Right lobe of liver (tissue), 4 donors: ENCODE results near the gene FXYD6.

Experiments used
- POLR2A ChIP-seq: fragments of 450-650 bp; IDR thresholded peaks from one replicate; pipeline ENCODE4 v1.6.1; 2017; ENCODE audit warnings: antibody characterized with exemption, mild to moderate bottlenecking
- TF ChIP-seq, protein P1 (sequence below), 4 donors: fragments of 200-600 bp in 3 of 4; fragments of 450-650 bp in 1 of 4; IDR thresholded peaks; one replicate each; pipeline versions ENCODE4 v1.5.1 to v1.8.0; 2016 to 2022; ENCODE audit warnings: antibody characterized with exemption in 4 of 4, mild to moderate bottlenecking in 2 of 4
- donor health status: DM: no; HTN: no; CAD: no.
- donor health status: DM: no; HTN: no; CAD: no.
- donor health status: DM: no; HTN: yes; CAD: no.

DNA sequence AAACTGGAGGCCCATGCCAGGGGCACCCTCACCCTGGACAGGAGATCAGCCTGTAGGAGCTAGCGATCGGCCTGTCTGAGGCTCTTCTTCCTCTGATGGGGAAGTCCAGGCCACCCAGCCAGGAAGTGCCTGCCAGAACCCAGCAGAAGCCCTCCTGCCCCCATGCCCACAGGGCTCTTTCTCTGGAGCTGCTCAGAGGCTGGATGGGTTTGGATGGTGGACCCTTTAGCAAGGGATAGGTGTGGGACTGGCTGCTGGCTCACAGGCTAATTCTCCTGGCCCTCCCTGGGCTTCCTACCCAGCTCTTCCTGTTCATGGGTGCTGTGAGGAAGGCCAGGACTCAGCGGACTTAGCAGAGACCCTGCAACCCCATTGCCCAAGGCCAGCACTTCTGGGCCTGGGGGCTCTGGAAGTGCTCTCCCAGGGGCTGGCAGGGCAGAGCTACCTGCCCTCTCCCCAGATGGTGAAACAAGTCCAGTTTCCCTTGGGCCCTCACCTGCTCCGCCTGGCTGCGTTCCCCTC, 59.6 kb downstream of the FXYD6 start:
- TF ChIP-seq, protein P1, sequence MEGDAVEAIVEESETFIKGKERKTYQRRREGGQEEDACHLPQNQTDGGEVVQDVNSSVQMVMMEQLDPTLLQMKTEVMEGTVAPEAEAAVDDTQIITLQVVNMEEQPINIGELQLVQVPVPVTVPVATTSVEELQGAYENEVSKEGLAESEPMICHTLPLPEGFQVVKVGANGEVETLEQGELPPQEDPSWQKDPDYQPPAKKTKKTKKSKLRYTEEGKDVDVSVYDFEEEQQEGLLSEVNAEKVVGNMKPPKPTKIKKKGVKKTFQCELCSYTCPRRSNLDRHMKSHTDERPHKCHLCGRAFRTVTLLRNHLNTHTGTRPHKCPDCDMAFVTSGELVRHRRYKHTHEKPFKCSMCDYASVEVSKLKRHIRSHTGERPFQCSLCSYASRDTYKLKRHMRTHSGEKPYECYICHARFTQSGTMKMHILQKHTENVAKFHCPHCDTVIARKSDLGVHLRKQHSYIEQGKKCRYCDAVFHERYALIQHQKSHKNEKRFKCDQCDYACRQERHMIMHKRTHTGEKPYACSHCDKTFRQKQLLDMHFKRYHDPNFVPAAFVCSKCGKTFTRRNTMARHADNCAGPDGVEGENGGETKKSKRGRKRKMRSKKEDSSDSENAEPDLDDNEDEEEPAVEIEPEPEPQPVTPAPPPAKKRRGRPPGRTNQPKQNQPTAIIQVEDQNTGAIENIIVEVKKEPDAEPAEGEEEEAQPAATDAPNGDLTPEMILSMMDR (IDR thresholded peaks at IDR 0.05): no peak
- TF ChIP-seq POLR2A: no peak
